ENCODE data around the gene SHH. TPM values are rescaled to one million over a fixed set of nuclear protein-coding genes. Genes with fewer than 3 reads are reported as not detected.

The SHH gene
- total RNA-seq, 1 donor from 2014 or later: 35.8 TPM

DNA sequence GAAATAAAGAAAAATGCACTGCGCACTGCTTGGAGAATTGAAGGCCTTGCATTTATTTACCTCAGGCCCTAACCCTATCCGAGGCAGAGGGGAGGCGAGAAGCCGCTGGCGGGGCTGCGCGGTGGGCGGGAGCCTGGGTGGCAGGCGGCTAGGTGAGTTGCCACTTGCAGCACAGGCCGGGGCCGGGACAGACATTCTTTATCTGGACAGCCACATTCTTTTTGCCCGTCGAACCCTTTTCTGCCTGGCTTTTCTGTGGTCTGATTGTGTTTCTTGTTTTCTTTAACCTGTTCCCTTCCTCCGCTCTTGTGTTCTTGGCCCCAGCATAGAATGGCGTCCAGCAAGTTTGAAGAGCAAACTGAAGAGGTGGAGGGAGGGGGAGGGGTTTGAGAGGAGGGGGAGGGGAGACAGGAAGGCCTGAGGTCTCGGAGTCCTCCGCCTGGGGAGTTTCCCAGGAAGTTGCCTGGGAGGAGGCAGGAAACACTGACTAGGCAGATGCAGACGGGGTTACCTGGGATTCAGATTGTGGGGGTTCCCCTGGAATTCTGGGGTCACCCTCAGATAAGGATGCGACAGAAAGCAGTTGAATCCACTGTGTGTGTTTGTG is 5.1 kb downstream of the SHH start:
- no peak for DNase-seq (ENCODE audit: low spot score, unreplicated experiment)
- Mint-ChIP-seq H3K27ac (peak overlapping the region; percentile 95), H3K27me3 (peaks cover 25% of the 10 kb centered on the region), H3K36me3 (ENCODE audit: insufficient read depth) (peaks cover 4% of the 10 kb centered on the region), H3K9me3 (ENCODE audit: low read depth) (no peaks in the 10 kb centered on the region), H3K4me1 (ENCODE audit: low read depth) (peaks cover 36% of the 10 kb centered on the region), H3K4me3 (ENCODE audit: low read depth) (peak overlapping the region; percentile 68)
- no peak for TF ChIP-seq CTCF (IDR thresholded peaks at IDR 0.05; ENCODE audit: unreplicated experiment)

DNA sequence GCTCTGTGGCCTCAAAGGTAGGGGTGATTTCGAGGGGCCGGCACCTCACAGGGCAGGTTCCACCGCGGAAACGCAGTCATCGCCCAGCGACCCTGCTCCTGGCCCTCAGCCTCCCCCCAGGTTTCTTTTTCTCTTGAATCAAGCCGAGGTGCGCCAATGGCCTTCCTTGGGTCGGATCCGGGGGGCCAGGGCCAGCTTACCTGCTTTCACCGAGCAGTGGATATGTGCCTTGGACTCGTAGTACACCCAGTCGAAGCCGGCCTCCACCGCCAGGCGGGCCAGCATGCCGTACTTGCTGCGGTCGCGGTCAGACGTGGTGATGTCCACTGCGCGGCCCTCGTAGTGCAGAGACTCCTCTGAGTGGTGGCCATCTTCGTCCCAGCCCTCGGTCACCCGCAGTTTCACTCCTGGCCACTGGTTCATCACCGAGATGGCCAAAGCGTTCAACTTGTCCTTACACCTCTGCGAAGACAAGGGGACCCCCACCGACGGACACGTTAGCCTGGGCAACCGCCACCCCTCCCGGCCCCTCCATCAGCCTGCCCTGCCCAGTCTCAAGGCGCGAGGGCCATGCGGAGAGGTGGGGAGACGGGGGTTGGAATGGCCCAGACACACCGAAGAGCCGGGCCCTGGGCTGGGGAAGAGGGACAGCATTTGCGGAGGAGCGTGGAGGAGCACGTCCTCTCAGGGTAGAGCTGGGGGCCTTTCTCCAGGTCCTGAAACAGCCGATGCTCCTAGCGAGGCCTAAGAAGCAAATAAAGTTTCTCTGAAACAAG is 6.0 kb downstream of the SHH start:
- no peak for TF ChIP-seq CTCF (IDR thresholded peaks at IDR 0.05; ENCODE audit: unreplicated experiment)
- Mint-ChIP-seq H3K4me1 (ENCODE audit: low read depth) (peaks cover 28% of the 10 kb centered on the region), H3K36me3 (ENCODE audit: insufficient read depth) (peaks cover 5% of the 10 kb centered on the region), H3K9me3 (ENCODE audit: low read depth) (no peaks in the 10 kb centered on the region), H3K27me3 (peaks cover 20% of the 10 kb centered on the region), H3K4me3 (ENCODE audit: low read depth) (peak overlapping the region; percentile 68), H3K27ac (peak overlapping the region; percentile 13)
- DNase-seq (ENCODE audit: low spot score, unreplicated experiment): no peak

GRCh38 chr7:155805826-155806095 is 6.5 kb downstream of the SHH start:
- no peak for DNase-seq (ENCODE audit: low spot score, unreplicated experiment)
- Mint-ChIP-seq H3K4me3 (ENCODE audit: low read depth) (no peak overlapping the region), H3K4me1 (ENCODE audit: low read depth) (peaks cover 24% of the 10 kb centered on the region), H3K36me3 (ENCODE audit: insufficient read depth) (peaks cover 9% of the 10 kb centered on the region), H3K27me3 (peaks cover 20% of the 10 kb centered on the region), H3K9me3 (ENCODE audit: low read depth) (no peaks in the 10 kb centered on the region), H3K27ac (no peak overlapping the region)
- TF ChIP-seq CTCF (IDR thresholded peaks at IDR 0.05; ENCODE audit: unreplicated experiment): no peak

DNA sequence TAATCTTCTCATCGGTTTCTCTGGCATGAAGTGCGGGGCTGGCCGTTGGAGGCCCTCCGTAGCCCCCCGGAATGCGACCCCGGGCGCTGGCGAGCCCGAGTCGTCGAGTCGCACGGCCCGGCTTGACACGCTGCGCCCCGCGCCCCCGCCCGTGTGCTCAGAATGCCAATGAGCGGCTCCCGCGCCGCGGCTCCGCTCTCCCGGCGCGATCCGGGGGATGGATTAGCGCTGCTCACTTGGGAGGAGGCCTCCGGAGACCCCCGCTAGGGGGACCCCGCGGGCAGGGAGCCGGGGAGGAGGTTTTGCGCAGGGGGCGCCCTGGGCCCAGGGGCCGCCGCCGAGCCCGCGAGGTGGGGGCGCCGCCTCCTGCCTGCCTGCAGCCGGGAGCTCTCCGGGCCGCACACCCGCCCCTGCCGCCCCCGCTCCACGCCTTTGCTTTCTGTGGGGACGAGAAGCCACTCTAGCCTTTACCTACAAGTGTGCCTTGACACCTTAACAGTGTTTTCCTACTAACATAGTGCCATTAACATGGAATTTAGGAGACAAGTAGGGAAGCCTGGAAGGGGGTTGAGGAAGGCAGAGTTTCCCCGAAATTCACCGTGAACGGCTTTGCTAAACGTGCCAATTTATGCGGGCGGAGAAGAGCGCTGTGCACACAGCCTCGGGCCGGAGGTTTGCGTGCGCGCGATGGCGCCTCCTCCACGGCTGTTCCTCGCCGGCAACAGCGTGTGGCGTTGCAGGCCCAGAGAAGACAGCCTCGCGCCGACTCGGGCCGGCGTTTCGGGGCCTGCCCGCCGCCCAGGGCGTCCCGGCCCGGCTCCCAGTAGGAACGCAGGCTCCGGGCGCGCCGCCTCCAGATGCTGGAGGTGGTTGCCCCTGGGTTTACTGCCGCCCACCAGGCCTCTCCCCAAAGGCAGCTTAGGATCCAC is 7.1 kb downstream of the SHH start:
- peak; percentile 85 for DNase-seq (ENCODE audit: low spot score, unreplicated experiment)
- no peak overlapping the region for H3K27ac Mint-ChIP-seq
- peak overlapping the region; percentile 37 for H3K4me3 Mint-ChIP-seq (ENCODE audit: low read depth)
- H3K4me1 Mint-ChIP-seq (ENCODE audit: low read depth): peaks cover 20% of the 10 kb centered on the region
- peaks cover 17% of the 10 kb centered on the region for H3K27me3 Mint-ChIP-seq
- H3K9me3 Mint-ChIP-seq (ENCODE audit: low read depth): no peaks in the 10 kb centered on the region
- H3K36me3 Mint-ChIP-seq (ENCODE audit: insufficient read depth): peaks cover 9% of the 10 kb centered on the region
- TF ChIP-seq CTCF (IDR thresholded peaks at IDR 0.05; ENCODE audit: unreplicated experiment): peak; percentile 81

GRCh38 chr7:155804431-155804831 is 7.8 kb downstream of the SHH start:
- H3K4me3 Mint-ChIP-seq (ENCODE audit: low read depth): peak overlapping the region; percentile 37

More at GRCh38 chr7:155804431-155804831, 7.8 kb downstream of the SHH start:
- no peak for TF ChIP-seq CTCF (IDR thresholded peaks at IDR 0.05; ENCODE audit: unreplicated experiment)
- DNase-seq (ENCODE audit: low spot score, unreplicated experiment): no peak
- H3K9me3 Mint-ChIP-seq (ENCODE audit: low read depth): no peaks in the 10 kb centered on the region
- peaks cover 10% of the 10 kb centered on the region for H3K36me3 Mint-ChIP-seq (ENCODE audit: insufficient read depth)
- H3K27me3 Mint-ChIP-seq: peaks cover 24% of the 10 kb centered on the region
- H3K27ac Mint-ChIP-seq: peak overlapping the region; percentile 71
- peaks cover 19% of the 10 kb centered on the region for H3K4me1 Mint-ChIP-seq (ENCODE audit: low read depth)

Data from progenitor cell of endocrine pancreas (in vitro differentiated cells).